ENCODE results near the gene GRK1. TPM values are rescaled to one million over a fixed set of nuclear protein-coding genes. Genes with fewer than 3 reads are reported as not detected.
"Not testable (repeated sequence)": the region's sequence is repeated elsewhere in the genome, so short reads cannot be mapped to it uniquely, and the experiment has no call there.

Gene GRK1
- total and polyA plus RNA-seq, 10 donors, result not detected

- Histone ChIP-seq H3K9me3 (no peaks in the 10 kb centered on the region), H3K4me3 (no peak overlapping the region), H3K27ac (no peak overlapping the region), H3K27me3 (replicated peaks in 1 of 7) (no peaks in the 10 kb centered on the region), H3K4me1 (peaks cover 0 to 13% (median 0%) of the 10 kb centered on the region in 6 donors), H3K36me3 (peaks cover 0 to 76% (median 16%) of the 10 kb centered on the region in 6 donors)
- TF ChIP-seq CTCF (IDR thresholded peaks at IDR 0.05 in 8 of 11, conservative IDR thresholded peaks at IDR 0.05 in 3 of 11) (no peak), POLR2AphosphoS5 (IDR thresholded peaks at IDR 0.05) (no peak), POLR2A (IDR thresholded peaks at IDR 0.05) (no peak)
- intact Hi-C loops (cut with DNase I; ENCODE audit: low total_unique reads), result no loop called here
- 88 to 95% (median 91%) methylated on average over 9 to 20 of the region's 20 CpGs for WGBS, 5 donors
- DNase-seq, result peak; percentile 64
Observed at GRCh38 chr13:113623491-113624234, 43.4 kb upstream of the GRK1 start.

- intact Hi-C loops (cut with DNase I; ENCODE audit: low total_unique reads), result no loop called here
- H3K4me3 ChIP-seq, result no peak overlapping the region
- H3K36me3 ChIP-seq, result peaks cover 0 to 76% (median 18%) of the 10 kb centered on the region in 6 donors
- no peak for TF ChIP-seq POLR2AphosphoS5 (IDR thresholded peaks at IDR 0.05)
- no peak for TF ChIP-seq POLR2A (IDR thresholded peaks at IDR 0.05)
- no peak for TF ChIP-seq CTCF (IDR thresholded peaks at IDR 0.05 in 8 of 11, conservative IDR thresholded peaks at IDR 0.05 in 3 of 11)
- H3K9me3 ChIP-seq, result no peaks in the 10 kb centered on the region
- H3K27ac ChIP-seq, result no peak overlapping the region
- WGBS, 5 donors, result 89 to 98% (median 94%) methylated on average over 9 of the region's 9 CpGs
- H3K4me1 ChIP-seq, result peaks cover 0 to 13% (median 0%) of the 10 kb centered on the region in 6 donors
- no peaks in the 10 kb centered on the region for H3K27me3 ChIP-seq (replicated peaks in 1 of 7)
- DNase-seq, result no peak
Observed at GRCh38 chr13:113624235-113624587, 42.8 kb upstream of the GRK1 start.

- DNase-seq; intact Hi-C loops (cut with DNase I; ENCODE audit: low total_unique reads): not testable (repeated sequence)
- WGBS, 5 donors, result 89 to 96% (median 93%) methylated on average over 14 of the region's 14 CpGs
Observed at GRCh38 chr13:113624640-113625304, 42.2 kb upstream of the GRK1 start.

GRCh38 chr13:113625965-113626721 lies 40.9 kb upstream of the GRK1 start:
- H3K27me3 ChIP-seq (replicated peaks in 1 of 7), result no peaks in the 10 kb centered on the region
- H3K36me3 ChIP-seq, result peaks cover 0 to 81% (median 19%) of the 10 kb centered on the region in 6 donors
- TF ChIP-seq CTCF (IDR thresholded peaks at IDR 0.05 in 8 of 11, conservative IDR thresholded peaks at IDR 0.05 in 3 of 11) (no peak), POLR2A (IDR thresholded peaks at IDR 0.05) (no peak), POLR2AphosphoS5 (IDR thresholded peaks at IDR 0.05) (no peak)
- H3K4me1 ChIP-seq, result peaks cover 0 to 13% (median 0%) of the 10 kb centered on the region in 6 donors
- WGBS, 5 donors, result 81 to 90% (median 83%) methylated on average over 24 of the region's 24 CpGs
- H3K9me3 ChIP-seq, result no peaks in the 10 kb centered on the region
- intact Hi-C loops (cut with DNase I; ENCODE audit: low total_unique reads), result no loop called here
- no peak overlapping the region for H3K4me3 ChIP-seq
- peak overlapping the region in 1 of 8 donors; percentile 26 for H3K27ac ChIP-seq
- peak; percentile 36 for DNase-seq

More at GRCh38 chr13:113624640-113625304, 42.2 kb upstream of the GRK1 start:
- Histone ChIP-seq H3K4me1 (peaks cover 0 to 13% (median 0%) of the 10 kb centered on the region in 6 donors), H3K36me3 (peaks cover 0 to 76% (median 18%) of the 10 kb centered on the region in 6 donors)
- not testable (repeated sequence) for H3K27ac ChIP-seq; H3K27me3 ChIP-seq (replicated peaks in 1 of 7); H3K9me3 ChIP-seq; H3K4me3 ChIP-seq
